Measurements from ENCODE around the gene CIB1.

Gene CIB1

DNA sequence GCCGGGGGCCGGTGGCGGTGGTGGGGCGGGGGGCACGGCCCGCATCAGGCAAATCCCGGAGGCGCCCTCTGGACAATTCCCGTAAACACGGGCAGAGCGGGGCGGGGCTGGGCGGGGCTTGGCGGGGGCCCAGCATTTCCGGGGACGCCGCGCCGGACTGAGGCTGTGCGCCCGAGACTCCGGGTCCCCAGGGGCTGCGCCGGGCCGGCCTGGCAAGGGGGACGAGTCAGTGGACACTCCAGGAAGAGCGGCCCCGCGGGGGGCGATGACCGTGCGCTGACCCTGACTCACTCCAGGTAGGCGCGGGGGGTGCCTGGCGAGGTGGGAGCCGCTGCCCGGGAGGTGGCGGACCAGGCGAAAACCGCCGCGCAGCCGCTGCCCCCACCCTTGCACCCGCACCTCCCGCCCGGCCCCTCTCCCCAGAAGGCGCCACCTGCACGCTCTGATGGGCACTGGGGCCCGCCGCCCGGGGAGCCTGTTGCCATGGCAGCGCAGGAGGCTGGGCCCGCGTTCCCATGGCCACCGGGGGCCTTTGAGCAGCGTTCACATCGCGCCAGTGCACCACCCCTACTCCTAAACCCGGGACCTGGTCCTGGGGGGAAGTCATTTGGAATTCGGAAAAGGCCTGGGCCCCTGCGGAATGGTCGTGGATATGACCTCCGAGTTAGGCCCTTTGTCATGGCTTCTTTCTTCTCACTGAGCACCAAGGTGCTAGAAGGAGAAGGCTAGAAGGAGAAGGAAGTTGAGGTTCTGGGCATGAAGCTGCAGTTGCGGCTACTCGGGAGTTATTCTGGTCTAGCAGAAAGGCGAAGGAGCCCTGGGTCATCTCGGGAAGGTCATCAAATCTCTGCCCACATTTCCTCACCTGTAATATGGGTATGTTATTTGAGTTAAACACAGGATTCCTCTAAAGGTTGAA is 48.7 kb downstream of the CIB1 start:
- DNase-seq (ENCODE audit: insufficient read length, low spot score) (peak; percentile 74), FAIRE-seq (no peak)
- TF ChIP-seq, protein P1, sequence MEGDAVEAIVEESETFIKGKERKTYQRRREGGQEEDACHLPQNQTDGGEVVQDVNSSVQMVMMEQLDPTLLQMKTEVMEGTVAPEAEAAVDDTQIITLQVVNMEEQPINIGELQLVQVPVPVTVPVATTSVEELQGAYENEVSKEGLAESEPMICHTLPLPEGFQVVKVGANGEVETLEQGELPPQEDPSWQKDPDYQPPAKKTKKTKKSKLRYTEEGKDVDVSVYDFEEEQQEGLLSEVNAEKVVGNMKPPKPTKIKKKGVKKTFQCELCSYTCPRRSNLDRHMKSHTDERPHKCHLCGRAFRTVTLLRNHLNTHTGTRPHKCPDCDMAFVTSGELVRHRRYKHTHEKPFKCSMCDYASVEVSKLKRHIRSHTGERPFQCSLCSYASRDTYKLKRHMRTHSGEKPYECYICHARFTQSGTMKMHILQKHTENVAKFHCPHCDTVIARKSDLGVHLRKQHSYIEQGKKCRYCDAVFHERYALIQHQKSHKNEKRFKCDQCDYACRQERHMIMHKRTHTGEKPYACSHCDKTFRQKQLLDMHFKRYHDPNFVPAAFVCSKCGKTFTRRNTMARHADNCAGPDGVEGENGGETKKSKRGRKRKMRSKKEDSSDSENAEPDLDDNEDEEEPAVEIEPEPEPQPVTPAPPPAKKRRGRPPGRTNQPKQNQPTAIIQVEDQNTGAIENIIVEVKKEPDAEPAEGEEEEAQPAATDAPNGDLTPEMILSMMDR (IDR thresholded peaks at IDR 0.05; ENCODE audit: insufficient read depth, missing control alignments), result no peak

DNA sequence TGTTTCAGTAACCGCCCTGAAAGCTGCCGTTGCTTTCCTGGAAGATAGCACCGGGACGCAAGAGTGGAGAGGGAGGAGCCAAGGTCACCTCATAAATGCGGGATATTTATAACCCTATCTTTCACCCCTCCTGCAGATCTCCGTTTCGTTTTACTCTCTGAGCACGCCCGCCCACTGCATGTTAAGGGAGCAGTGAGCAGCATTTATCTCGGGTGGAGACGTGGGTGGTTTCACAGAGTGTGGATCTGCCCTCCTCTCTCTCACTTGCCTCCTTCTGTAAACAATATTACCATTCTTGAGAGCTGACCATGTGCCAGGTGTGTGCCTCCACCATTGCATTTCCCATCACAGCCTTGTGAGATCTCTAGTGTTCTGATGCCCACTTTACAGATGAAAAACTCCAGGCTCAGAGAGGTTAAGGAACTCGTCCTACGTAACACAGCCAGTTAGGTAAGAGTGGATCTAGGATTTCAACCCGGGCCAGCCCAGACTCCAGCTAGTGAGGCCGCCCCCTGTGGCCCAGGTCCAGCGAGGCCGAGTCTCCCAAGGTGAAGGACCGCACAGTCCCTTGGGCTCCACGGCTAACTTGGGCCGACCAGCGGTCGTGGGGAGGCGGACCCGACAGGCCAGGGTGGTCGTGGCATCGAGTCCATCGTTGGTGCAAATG is 49.5 kb downstream of the CIB1 start:
- no peak for FAIRE-seq
- no peak for DNase-seq (ENCODE audit: insufficient read length, low spot score)
- TF ChIP-seq, protein P1 (IDR thresholded peaks at IDR 0.05; ENCODE audit: insufficient read depth, missing control alignments), result no peak

DNA sequence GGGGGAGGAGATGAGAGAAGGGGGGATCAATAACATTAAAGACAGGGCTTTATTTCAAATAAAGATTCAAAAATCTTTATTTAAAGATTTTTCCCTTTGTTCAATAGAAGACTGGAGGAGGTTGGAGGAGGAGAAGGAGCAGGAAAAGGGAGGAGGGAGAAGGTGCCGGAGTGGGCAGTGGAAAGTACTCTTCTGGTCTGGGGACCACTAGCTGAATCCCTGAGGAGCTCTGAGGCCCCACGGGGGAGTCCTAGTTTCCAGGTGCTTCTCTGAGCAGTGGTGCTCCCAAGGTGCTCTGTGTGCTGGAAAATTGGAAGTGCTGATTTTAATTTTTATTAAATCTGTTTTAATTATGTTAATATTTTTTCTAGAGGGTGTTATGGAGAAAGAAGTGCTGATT is 52.0 kb downstream of the CIB1 start:
- TF ChIP-seq, protein P1 (IDR thresholded peaks at IDR 0.05; ENCODE audit: insufficient read depth, missing control alignments), result no peak
- FAIRE-seq, result no peak
- DNase-seq (ENCODE audit: insufficient read length, low spot score), result no peak
